ENCODE data around the gene PLAGL1.

- no peak for TF ChIP-seq POLR2A (IDR thresholded peaks at IDR 0.05)
- TF ChIP-seq CTCF (IDR thresholded peaks at IDR 0.05) = no peak
These were observed 15.8 kb downstream of the PLAGL1 start for GRCh38 chr6:143992285-143992684.

All from lower leg skin (tissue), 3 donors.